HG03558 (cell line): ENCODE data around the gene OTUB2.

Experiments used
- ATAC-seq: cut with Tn5 transposase; IDR thresholded peaks from one replicate; pipeline ENCODE4 v1.9.1; 2021; ENCODE audit warnings: moderate number of reproducible peaks; ENCODE audit not compliant: unreplicated experiment; ENCODE audit errors: extremely low read depth

The OTUB2 gene

DNA sequence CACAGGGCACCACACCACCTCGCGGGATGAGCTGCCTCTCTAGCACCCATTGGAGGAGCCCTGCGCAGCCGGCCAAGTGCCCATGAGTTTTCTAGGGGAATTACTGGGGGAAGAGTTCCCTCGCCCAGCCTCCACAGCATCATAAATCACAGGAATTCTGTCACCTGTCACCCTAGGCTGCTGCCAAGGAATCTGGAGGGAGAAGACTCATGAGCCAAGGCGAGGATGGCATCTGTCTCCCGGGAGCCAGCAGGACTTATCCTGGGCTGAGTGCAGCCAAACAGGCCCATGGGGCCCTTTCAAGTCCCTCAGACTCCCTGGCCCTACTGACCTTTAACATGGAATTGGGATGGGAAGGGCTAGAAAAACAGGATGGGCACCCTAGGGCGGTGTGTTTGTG, 7.8 kb upstream of the OTUB2 start:
- no peak for ATAC-seq

DNA sequence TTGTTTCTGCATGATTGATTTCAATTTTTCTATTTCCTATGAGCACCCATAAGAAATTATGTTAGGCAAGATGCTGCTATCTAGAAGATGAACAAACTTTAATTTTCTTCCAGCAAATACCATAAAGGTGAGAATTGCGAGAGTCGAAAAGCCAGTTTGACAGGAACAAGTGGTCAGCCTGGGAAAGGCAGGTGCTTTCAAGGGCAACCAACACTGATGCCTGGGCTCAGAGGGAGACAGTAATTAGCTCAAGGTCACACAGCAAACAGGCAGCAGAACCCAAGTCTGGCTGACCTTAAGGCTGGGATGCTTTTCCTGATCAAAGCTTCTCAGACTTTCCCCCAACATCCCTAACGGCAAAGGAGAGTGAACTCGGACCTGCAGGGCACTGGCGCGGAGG, 6.8 kb upstream of the OTUB2 start:
- no peak for ATAC-seq

GRCh38 chr14:94020267-94020666, 5.9 kb upstream of the OTUB2 start:
- no peak for ATAC-seq

DNA sequence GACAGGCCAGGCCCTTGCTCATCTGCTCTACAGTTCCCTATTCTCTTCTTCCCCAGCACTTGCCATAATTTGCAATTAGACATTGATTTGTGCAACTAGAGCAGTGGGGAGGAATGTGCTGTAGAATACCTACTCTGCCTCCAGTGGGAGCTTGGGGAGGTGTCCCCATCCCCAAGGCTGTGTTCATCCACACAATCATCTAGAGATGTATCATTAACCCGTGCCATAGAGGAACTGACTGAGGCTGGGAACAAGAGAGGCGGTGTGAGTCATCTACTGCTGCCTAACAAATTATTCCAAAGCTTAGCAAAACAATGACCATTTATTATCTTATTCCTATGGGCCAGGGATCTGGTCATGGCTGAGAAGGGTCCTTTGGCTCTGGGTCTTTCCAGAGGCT, 5.1 kb upstream of the OTUB2 start:
- no peak for ATAC-seq

DNA sequence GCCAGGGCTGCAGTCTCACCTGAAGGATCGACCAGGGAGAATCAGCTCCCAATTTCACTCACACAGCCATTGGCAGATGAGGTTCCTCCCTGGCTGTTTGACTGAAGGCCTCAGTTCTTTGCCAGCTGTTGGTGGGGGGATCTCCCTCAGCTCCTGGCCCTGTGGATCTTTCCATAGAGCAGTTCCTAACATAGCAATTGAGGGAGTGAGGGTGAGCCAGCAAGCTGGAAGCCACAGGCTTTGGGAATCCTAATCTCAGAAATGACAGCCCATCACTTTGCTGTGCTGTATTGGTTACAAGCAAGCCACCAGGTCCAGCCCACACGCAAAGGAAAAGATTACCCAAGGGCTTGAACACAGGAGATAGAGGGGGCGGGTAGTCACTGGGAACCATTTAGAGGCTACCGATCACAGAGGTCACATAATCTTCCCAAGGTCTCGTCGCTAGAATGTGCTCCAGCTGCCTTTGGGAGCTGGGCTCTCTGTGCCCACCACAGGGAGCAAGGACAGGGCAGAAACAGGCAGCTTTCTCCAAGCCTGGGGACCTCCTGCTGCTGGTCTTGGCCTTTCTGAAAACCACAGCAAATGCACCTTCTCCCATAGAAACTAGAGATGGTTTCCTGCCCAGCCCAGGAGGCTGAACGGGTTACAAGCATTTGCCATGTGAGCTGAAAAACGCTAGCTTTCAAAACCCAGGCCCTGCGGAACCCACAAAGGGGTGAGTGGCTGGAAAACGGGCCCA, 4.6 kb upstream of the OTUB2 start:
- ATAC-seq = no peak

- no peak for ATAC-seq
Observed at GRCh38 chr14:94022532-94023411, 3.4 kb upstream of the OTUB2 start.

- no peak for ATAC-seq
Observed at GRCh38 chr14:94024549-94024948, 1.6 kb upstream of the OTUB2 start.

DNA sequence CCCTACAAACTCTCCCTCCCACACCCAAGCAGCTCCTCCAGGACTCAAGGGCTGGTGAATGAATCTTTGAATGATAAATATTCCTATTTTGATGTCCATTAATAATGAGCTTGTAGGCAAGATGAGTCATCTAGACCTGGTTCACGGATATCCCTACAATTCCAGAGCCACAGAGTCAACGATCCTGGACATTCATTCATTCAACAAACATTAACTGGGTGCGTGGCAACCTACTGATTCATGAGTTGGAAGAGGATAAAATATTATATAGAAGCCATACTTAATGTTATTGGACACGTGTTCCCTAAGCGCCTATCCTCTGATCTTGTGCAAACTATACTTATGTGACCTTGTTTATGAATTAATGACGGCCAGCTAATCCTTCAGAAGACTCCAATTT, 420 bp upstream of the OTUB2 start:
- no peak for ATAC-seq

DNA sequence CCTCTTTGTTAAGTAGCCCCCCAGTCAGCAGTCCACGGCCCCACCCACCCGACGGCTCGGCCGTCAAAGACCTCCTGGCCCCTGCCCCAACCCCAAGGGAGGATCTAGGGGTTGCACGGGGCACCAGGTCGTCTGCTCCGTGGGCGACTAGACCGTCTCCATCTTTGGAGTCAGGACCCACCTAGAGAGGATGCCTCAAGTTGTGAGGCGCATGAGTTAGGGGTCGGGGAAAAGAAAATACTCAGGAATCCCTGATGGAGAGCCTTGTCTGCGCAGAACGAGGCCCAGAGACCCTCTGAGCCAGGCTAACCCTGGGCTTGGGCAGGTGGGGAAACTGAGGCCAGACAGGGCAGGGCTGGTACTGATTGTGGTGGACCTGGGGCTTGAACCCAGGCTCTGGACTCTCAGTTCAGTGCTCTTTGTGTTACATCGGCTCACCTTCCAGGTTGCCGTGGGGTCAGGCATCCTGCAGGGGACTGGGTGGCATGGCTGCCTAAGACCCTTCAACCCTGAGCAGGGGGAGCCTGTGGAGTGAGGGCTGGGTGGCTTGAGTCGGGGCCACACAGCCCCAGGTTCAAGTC, 839 bp downstream of the OTUB2 start:
- ATAC-seq = no peak

DNA sequence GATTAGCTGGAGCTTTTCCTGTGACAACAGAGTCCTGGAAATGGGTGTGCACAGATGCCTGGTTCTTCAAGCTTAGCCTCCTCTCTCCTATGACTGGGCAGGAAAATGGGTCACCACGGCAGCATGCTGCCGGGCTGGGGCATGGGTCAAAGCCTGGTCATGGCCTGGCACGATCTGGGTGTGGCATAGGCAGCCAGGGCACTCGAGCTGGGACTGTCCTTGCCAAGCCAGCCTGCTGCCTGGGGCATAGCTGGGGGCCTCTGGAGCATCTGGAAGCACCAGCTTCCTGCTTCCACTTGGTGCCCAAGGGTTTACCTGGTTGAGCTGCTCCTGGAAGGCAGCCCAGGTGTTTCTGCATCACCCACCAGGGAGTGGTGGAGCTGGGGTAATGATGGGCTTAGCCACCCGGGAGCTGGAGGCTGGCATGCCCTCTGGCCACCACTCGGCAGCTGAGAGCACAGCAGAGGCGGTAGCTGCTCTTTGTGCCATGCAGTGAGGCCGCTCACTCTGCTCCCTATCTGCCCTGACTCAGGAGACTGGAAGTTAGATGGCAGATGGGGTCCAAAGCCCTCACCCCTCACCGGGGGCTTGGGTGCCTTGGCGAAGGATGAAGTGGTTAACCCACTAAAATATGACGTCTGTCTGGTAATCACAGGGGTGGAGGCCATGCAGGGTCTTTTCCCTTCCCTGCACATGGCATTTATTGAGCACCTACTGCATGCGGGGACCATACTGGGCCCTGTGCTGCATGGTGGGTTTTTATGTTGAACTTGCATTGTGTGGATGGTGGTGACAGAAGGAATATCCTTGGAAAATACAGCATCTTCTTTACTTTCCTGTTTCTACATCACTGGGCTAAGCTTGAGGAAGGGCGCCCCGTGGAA, 1.7 kb downstream of the OTUB2 start:
- ATAC-seq = no peak

DNA sequence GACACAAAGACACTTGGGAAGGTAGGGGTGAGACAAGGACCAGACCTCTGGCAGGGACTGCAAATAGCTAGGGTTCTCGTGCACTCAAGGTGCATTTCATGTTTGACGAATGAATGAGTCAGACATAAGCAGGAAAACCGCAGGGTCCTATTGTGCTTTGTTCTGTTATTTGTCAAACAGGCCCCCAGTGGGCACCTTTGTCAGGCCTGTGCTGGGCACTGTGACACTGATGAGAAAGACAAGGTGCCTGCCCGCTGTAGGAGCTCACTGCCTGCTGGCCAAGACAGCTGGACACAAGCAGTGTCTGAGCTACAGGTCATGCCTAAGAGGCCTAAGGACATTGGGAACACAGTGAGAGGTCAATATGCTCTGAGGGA, 2.3 kb downstream of the OTUB2 start:
- no peak for ATAC-seq

- ATAC-seq = no peak
Observed at GRCh38 chr14:94029265-94029664, 3.1 kb downstream of the OTUB2 start.

GRCh38 chr14:94029671-94030203, 3.6 kb downstream of the OTUB2 start:
- no peak for ATAC-seq

DNA sequence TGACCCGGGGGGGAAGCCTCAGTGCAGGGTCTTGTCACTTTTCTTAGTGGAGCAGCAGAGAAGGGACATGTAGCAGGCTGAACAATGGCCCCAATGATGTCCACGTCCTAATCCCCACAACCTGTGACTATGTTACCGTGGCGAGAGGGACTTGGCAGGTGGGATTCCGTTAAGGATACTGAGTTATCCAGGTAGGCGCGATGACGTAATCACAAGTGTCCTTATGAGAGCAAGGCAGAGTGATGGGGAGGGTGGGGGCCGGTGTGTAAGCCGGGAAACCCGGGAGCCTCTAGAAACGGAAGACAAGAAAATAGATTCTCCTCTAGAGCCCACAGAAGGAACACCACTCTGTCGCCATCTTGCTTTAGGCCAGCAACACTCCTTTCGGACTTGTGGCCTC, 4.4 kb downstream of the OTUB2 start:
- ATAC-seq = no peak

GRCh38 chr14:94031161-94031882, 5.2 kb downstream of the OTUB2 start:
- no peak for ATAC-seq

DNA sequence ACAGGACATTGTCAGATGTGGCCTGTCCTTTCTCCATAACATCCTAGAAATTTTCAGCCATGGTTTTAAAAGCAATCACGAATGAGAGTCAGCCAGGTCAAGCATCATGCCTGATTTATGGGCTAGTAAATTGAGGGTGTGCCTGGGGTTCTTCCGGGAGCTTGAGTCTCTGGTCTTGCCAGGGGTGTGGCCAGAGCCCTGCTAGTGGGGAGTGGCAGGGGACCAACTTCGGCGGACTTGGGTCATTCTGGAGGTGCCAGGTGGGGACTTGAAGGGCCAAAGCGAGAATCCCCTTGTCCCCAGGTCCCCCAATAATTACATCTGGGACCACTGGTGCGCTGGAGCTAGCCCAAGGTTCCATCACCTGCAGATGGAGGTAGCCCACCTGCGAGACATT, 5.7 kb downstream of the OTUB2 start:
- ATAC-seq = no peak

GRCh38 chr14:94034886-94035285, 8.7 kb downstream of the OTUB2 start:
- no peak for ATAC-seq

DNA sequence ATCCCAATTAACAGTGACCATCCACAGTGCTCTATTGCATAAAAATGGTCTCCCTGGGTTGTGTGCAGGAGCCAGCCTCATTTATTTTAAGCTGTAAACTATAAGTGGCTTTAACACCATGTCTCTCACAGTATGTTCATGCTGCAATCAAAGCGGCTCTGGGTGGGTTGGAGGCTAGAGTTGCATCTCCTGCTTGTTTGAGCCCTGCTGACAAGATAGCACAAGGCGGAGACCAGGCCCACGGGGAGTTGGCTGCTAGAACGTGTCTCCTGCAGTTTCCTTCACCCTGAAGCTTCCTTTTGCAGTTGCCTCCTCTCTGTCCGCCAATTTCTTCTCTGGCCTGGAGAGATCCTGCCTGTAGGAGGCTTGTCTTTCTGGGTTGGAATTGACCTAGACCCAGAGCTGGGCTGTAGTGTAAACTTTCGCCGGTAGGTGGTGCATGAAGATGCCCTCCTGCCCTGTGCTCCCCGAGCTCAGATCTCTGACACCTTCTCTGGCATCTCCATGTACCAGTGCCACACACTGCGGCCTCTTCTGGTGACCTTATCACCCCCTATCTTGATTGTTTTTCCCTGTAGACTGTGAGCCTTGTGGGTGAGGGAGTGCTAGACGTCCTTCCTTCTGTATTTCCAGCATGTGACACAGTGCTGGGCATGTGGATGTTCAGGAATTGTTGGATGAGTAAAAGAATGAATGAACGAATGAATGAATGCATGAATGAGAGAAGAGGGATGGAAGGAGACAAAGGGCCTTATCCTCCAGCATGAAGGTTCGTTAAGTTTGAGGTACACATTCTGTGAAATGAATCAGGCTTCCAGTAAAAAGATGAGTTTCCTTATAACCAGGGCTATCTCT, 10.4 kb downstream of the OTUB2 start:
- peak; percentile 82 for ATAC-seq

DNA sequence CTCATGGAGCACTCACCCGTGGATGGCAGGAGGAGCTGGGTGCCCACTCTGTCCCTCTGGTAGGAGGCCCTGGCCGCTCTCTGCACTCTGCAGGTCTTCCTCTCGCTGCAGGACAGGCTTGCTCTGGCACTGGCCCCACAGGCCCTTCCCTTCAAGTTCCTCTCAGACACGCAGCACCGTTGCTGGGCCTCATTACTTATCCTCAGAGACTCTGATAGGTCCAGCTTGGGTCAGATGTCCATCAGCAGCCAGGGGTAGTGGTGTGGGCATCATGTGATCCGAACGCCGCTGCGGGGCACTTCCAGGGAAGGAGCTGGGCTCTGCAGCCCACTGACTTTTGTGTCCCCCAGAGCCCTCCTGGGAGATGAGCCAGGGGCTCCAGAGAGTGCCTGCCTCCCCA, 11.8 kb downstream of the OTUB2 start:
- ATAC-seq = no peak
